ENCODE measurements around the gene GPR137.
"Not testable (repeated sequence)": the region's sequence is repeated elsewhere in the genome, so short reads cannot be mapped to it uniquely, and the experiment has no call there.

GPR137 gene

GRCh38 chr11:64284962-64285884, at the start of gene GPR137:
Gene GPR137, plus strand, starts transcription at chr11:64285848. Its CDS starts 677 bp downstream, at chr11:64286525.
- DNase-seq, result peak; percentile 74

- no peak for DNase-seq
Observed at GRCh38 chr11:64237484-64237951, 48.1 kb upstream of the GPR137 start.

GRCh38 chr11:64238076-64238475, 47.6 kb upstream of the GPR137 start:
- DNase-seq, result no peak

GRCh38 chr11:64238999-64239398, 46.6 kb upstream of the GPR137 start:
- no peak for DNase-seq

- no peak for DNase-seq
Observed at GRCh38 chr11:64239662-64240434, 45.8 kb upstream of the GPR137 start.

GRCh38 chr11:64240435-64241240, 45.0 kb upstream of the GPR137 start, which contains the start of gene FKBP2:
Gene FKBP2, plus strand, starts transcription at chr11:64241095. Its CDS starts 1,293 bp downstream, at chr11:64242388.
- peak; percentile 97 for DNase-seq

GRCh38 chr11:64241241-64241490, 44.5 kb upstream of the GPR137 start:
- DNase-seq, result peak; percentile 99

GRCh38 chr11:64241491-64242374, 43.9 kb upstream of the GPR137 start:
- DNase-seq, result no peak

- DNase-seq, result no peak
Observed at GRCh38 chr11:64243236-64243854, 42.3 kb upstream of the GPR137 start.

- no peak for DNase-seq
Observed at GRCh38 chr11:64244107-64244506, 41.5 kb upstream of the GPR137 start.

- DNase-seq, result no peak
Observed at GRCh38 chr11:64244966-64245365, 40.7 kb upstream of the GPR137 start.

GRCh38 chr11:64245401-64245796, 40.2 kb upstream of the GPR137 start:
- no peak for DNase-seq

GRCh38 chr11:64245797-64246620, 39.6 kb upstream of the GPR137 start:
- DNase-seq, result peak; percentile 96

GRCh38 chr11:64246621-64246870, 39.1 kb upstream of the GPR137 start:
- DNase-seq, result not testable (repeated sequence)

GRCh38 chr11:64246871-64247728, 38.5 kb upstream of the GPR137 start, which contains the start of gene PPP1R14B:
Gene PPP1R14B, minus strand, starts transcription at chr11:64246943. Its CDS starts 270 bp downstream, at chr11:64246673.
- DNase-seq, result peak; percentile 89

GRCh38 chr11:64247729-64248531, 37.7 kb upstream of the GPR137 start:
- DNase-seq, result no peak

- no peak for DNase-seq
Observed at GRCh38 chr11:64248578-64248977, 37.1 kb upstream of the GPR137 start.

- no peak for DNase-seq
Observed at GRCh38 chr11:64249038-64249437, 36.6 kb upstream of the GPR137 start.
